Activated B cell treated with CpG ODN at 0.5 μM for 24 hours (primary cell): ENCODE data around the gene TMBIM4. TPM values are rescaled to one million over a fixed set of nuclear protein-coding genes. Genes with fewer than 3 reads are reported as not detected.

Experiments used
- ATAC-seq: fragments of 200-7000 bp; cut with Tn5 transposase; one replicate; pipeline ENCODE4 v1.10.0; 2021; ENCODE audit warnings: low read depth, mild to moderate bottlenecking, moderate library complexity
- CTCF ChIA-PET: fragments of 350-600 bp; sonication (Branson Sonifier 250); formaldehyde crosslinking; loops from one replicate; lab custom pipeline; 2021; ENCODE audit warnings: antibody characterized with exemption; lab: Charles Lee
- POLR2A ChIA-PET: fragments of 350-600 bp; sonication (Branson Sonifier 250); formaldehyde crosslinking; loops from one replicate; lab custom pipeline; 2021; ENCODE audit warnings: antibody characterized with exemption; lab: Charles Lee
- DNase-seq: peaks from one replicate; pipeline ENCODE4 v3.0.0; 2022
- H3K27ac Mint-ChIP-seq: one replicate; pipeline ENCODE4 v1.8.0; 2020; ENCODE audit warnings: mixed read lengths
- H3K27me3 Mint-ChIP-seq: one replicate; pipeline ENCODE4 v1.8.0; 2021; ENCODE audit warnings: mixed read lengths
- H3K36me3 Mint-ChIP-seq: one replicate; pipeline ENCODE4 v1.8.0; 2021; ENCODE audit warnings: low read depth, mixed read lengths
- H3K4me1 Mint-ChIP-seq: one replicate; pipeline ENCODE4 v1.8.0; 2021; ENCODE audit warnings: mixed read lengths
- H3K4me3 Mint-ChIP-seq: one replicate; pipeline ENCODE4 v1.8.0; 2020; ENCODE audit warnings: mild to moderate bottlenecking, mixed read lengths
- H3K9me3 Mint-ChIP-seq: one replicate; pipeline ENCODE4 v1.8.0; 2020; ENCODE audit warnings: mixed read lengths
- intact Hi-C: fragments of 100-400 bp; cut with micrococcal nuclease; formaldehyde crosslinking; loops from one replicate; pipeline ENCODE4 v1.15.1; 2024
- total RNA-seq: library from RNA; stranded (reverse); gene quantifications from 2 replicates; pipeline ENCODE4 v1.2.3, GENCODE V29; 2022
- TF ChIP-seq, protein P1 (sequence below): fragments of 200-600 bp; IDR thresholded peaks from one replicate; pipeline ENCODE4 v1.8.0; 2022; ENCODE audit warnings: antibody characterized with exemption, mild to moderate bottlenecking

Gene TMBIM4
- total RNA-seq, 1 donor from 2014 or later, result 93.5 TPM

- H3K27me3 Mint-ChIP-seq, result peaks cover 11% of the 10 kb centered on the region
- peak overlapping the region; percentile 52 for H3K4me3 Mint-ChIP-seq
- TF ChIP-seq, protein P1, sequence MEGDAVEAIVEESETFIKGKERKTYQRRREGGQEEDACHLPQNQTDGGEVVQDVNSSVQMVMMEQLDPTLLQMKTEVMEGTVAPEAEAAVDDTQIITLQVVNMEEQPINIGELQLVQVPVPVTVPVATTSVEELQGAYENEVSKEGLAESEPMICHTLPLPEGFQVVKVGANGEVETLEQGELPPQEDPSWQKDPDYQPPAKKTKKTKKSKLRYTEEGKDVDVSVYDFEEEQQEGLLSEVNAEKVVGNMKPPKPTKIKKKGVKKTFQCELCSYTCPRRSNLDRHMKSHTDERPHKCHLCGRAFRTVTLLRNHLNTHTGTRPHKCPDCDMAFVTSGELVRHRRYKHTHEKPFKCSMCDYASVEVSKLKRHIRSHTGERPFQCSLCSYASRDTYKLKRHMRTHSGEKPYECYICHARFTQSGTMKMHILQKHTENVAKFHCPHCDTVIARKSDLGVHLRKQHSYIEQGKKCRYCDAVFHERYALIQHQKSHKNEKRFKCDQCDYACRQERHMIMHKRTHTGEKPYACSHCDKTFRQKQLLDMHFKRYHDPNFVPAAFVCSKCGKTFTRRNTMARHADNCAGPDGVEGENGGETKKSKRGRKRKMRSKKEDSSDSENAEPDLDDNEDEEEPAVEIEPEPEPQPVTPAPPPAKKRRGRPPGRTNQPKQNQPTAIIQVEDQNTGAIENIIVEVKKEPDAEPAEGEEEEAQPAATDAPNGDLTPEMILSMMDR, result no peak
Measured at GRCh38 chr12:66196806-66197205, 27.0 kb upstream of the TMBIM4 start.

DNA sequence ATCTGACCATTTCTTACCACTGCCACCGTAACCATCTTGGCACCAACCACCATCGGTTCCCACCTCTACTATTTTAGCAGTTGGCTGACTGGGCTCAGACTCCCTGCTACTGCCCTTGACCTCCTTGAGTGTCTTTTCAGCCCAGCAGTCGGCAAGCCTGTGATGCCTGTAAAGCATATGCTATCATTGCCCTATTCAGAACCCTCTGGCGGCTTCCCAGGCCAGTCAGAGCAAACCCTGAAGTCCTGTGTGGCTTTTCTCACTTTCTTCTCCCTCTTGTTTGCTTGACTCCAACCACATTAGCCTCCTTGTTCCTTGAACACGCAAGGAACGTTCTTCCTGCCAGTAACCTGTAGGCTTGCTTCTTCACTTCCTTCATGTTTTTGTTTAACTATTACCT lies 25.4 kb upstream of the TMBIM4 start:
- POLR2A ChIA-PET, result no interaction called here
- H3K9me3 Mint-ChIP-seq, result peaks cover 4% of the 10 kb centered on the region
- no peak overlapping the region for H3K4me3 Mint-ChIP-seq
- DNase-seq, result no peak
- peaks cover 11% of the 10 kb centered on the region for H3K27me3 Mint-ChIP-seq
- ATAC-seq, result no peak
- H3K27ac Mint-ChIP-seq, result no peak overlapping the region
- CTCF ChIA-PET, result no interaction called here
- H3K36me3 Mint-ChIP-seq, result no peaks in the 10 kb centered on the region
- intact Hi-C loops, result no loop called here
- TF ChIP-seq, protein P1, result no peak
- peaks cover 46% of the 10 kb centered on the region for H3K4me1 Mint-ChIP-seq

More at GRCh38 chr12:66196806-66197205, 27.0 kb upstream of the TMBIM4 start:
- CTCF ChIA-PET, result interaction anchor here (0.5 to 1.6 kb wide), 2 partner anchors 27 to 430 kb away, joined by 3 to 7 read pairs; partner anchors contain the start of gene TMBIM4
- H3K27ac Mint-ChIP-seq, result peak overlapping the region; percentile 41
- H3K4me1 Mint-ChIP-seq, result peaks cover 32% of the 10 kb centered on the region
- ATAC-seq (peak; percentile 95), DNase-seq (no peak)
- H3K9me3 Mint-ChIP-seq, result peaks cover 6% of the 10 kb centered on the region
- no peaks in the 10 kb centered on the region for H3K36me3 Mint-ChIP-seq
- POLR2A ChIA-PET, result interaction anchor here (0.5 to 3.5 kb wide), 9 partner anchors 10 to 1840 kb away, joined by 3 to 28 read pairs (median 4); partner anchors contain the start of genes LLPH and TMBIM4
- intact Hi-C loops, result loop anchor here (1.0 to 2.0 kb wide), 6 partner anchors 8 to 465 kb away; partner anchors contain the start of genes HELB, IRAK3 and TMBIM4

DNA sequence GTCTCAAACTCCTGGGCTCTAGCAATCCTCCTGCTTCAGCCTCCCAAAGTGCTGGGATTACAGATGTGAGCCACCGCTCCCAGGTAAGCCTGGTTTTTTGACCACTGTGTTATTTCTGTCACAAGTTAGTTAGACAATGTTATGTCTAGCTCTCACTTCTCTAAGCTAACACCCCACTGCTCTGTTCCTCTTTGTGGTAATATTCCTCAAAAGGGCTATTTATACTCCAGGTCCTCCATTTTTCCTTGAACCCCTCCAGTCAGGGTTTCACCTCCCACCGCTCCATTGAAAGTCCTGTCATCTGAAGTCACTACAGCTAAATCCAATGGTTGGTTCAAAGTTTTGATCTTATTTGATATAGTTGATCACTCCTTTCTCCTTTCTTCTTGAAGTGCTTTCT lies 24.3 kb upstream of the TMBIM4 start:
- Mint-ChIP-seq H3K9me3 (no peaks in the 10 kb centered on the region), H3K4me1 (peaks cover 50% of the 10 kb centered on the region), H3K27ac (peak overlapping the region; percentile 21), H3K27me3 (peaks cover 11% of the 10 kb centered on the region), H3K4me3 (no peak overlapping the region), H3K36me3 (no peaks in the 10 kb centered on the region)
- ATAC-seq (no peak), DNase-seq (no peak)
- TF ChIP-seq, protein P1, result no peak
- ChIA-PET POLR2A (interaction anchor here (1.2 kb wide), 1 partner anchor 25 kb away, joined by 3 read pairs; no protein-coding TSS in a partner anchor), CTCF (no interaction called here)
- intact Hi-C loops, result no loop called here

GRCh38 chr12:66191547-66192126 lies 21.8 kb upstream of the TMBIM4 start:
- Mint-ChIP-seq H3K9me3 (no peaks in the 10 kb centered on the region), H3K36me3 (no peaks in the 10 kb centered on the region), H3K4me3 (no peak overlapping the region), H3K27ac (no peak overlapping the region), H3K27me3 (peaks cover 19% of the 10 kb centered on the region), H3K4me1 (peaks cover 53% of the 10 kb centered on the region)
- ATAC-seq (no peak), DNase-seq (no peak)
- POLR2A ChIA-PET, result interaction anchor here (0.6 to 5.0 kb wide), 2 partner anchors 22 to 44 kb away, joined by 5 to 34 read pairs; partner anchors contain the start of gene TMBIM4
- intact Hi-C loops, result no loop called here
- CTCF ChIA-PET, result no interaction called here
- TF ChIP-seq, protein P1, result no peak
